Nephron (organoid): ENCODE data around the gene KIAA0319L.

Experiments used
- H3K27ac Mint-ChIP-seq, 3 experiments: 2 replicates each; pipeline ENCODE4 v1.8.0; 2020; ENCODE audit warnings: mixed read lengths in 3 of 3, mild to moderate bottlenecking in 2 of 3, moderate library complexity in 1 of 3
- H3K27me3 Mint-ChIP-seq: 2 replicates; pipeline ENCODE4 v1.8.0; 2021; ENCODE audit warnings: low read depth, mild to moderate bottlenecking, moderate library complexity, mixed read lengths
- H3K36me3 Mint-ChIP-seq: 2 replicates; pipeline ENCODE4 v1.8.0; 2020; ENCODE audit warnings: low read depth, mixed read lengths
- H3K4me1 Mint-ChIP-seq: 2 replicates; pipeline ENCODE4 v1.8.0; 2020; ENCODE audit warnings: mixed read lengths
- H3K4me3 Mint-ChIP-seq, 3 experiments: 2 replicates each; pipeline ENCODE4 v1.8.0; 2020; ENCODE audit warnings: mild to moderate bottlenecking in 3 of 3, mixed read lengths in 3 of 3, moderate library complexity in 2 of 3
- H3K9me3 Mint-ChIP-seq: 2 replicates; pipeline ENCODE4 v1.8.0; 2020; ENCODE audit warnings: mixed read lengths
- TF ChIP-seq, protein P1 (sequence below), 3 experiments: fragments of 200-600 bp; sonication (generic); IDR thresholded peaks; one replicate each; pipeline ENCODE4 v1.5.0; 2021; ENCODE audit warnings: antibody characterized with exemption in 3 of 3; ENCODE audit not compliant: unreplicated experiment in 3 of 3

The KIAA0319L gene

GRCh38 chr1:35386290-35386689 lies 170.9 kb downstream of the KIAA0319L start:
- TF ChIP-seq, protein P1, sequence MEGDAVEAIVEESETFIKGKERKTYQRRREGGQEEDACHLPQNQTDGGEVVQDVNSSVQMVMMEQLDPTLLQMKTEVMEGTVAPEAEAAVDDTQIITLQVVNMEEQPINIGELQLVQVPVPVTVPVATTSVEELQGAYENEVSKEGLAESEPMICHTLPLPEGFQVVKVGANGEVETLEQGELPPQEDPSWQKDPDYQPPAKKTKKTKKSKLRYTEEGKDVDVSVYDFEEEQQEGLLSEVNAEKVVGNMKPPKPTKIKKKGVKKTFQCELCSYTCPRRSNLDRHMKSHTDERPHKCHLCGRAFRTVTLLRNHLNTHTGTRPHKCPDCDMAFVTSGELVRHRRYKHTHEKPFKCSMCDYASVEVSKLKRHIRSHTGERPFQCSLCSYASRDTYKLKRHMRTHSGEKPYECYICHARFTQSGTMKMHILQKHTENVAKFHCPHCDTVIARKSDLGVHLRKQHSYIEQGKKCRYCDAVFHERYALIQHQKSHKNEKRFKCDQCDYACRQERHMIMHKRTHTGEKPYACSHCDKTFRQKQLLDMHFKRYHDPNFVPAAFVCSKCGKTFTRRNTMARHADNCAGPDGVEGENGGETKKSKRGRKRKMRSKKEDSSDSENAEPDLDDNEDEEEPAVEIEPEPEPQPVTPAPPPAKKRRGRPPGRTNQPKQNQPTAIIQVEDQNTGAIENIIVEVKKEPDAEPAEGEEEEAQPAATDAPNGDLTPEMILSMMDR (IDR thresholded peaks at IDR 0.05; ENCODE audit: unreplicated experiment in 3 of 3) = no peak
- no peaks in the 10 kb centered on the region for H3K4me1 Mint-ChIP-seq
- no peaks in the 10 kb centered on the region for H3K9me3 Mint-ChIP-seq
- H3K36me3 Mint-ChIP-seq = peaks cover 56% of the 10 kb centered on the region
- H3K27ac Mint-ChIP-seq = no peak overlapping the region
- no peak overlapping the region for H3K4me3 Mint-ChIP-seq
- H3K27me3 Mint-ChIP-seq = peaks cover 3% of the 10 kb centered on the region
